HEK293 (cell line): ENCODE data around the gene PPRC1.

Experiments used
- YY1 ChIP-seq: fragments of 450-650 bp; formaldehyde crosslinking; IDR thresholded peaks from 2 replicates; pipeline ENCODE4 v1.5.1; 2018; ENCODE audit warnings: missing biosample characterization, missing genetic modification characterization
- TF ChIP-seq, protein P1 (sequence below): fragments of 450-650 bp; formaldehyde crosslinking; IDR thresholded peaks from 2 replicates; pipeline ENCODE4 v1.5.1; 2016; ENCODE audit warnings: missing biosample characterization, missing genetic modification characterization

GRCh38 chr10:102184606-102185005 is 51.8 kb downstream of the PPRC1 start:
- TF ChIP-seq, protein P1, sequence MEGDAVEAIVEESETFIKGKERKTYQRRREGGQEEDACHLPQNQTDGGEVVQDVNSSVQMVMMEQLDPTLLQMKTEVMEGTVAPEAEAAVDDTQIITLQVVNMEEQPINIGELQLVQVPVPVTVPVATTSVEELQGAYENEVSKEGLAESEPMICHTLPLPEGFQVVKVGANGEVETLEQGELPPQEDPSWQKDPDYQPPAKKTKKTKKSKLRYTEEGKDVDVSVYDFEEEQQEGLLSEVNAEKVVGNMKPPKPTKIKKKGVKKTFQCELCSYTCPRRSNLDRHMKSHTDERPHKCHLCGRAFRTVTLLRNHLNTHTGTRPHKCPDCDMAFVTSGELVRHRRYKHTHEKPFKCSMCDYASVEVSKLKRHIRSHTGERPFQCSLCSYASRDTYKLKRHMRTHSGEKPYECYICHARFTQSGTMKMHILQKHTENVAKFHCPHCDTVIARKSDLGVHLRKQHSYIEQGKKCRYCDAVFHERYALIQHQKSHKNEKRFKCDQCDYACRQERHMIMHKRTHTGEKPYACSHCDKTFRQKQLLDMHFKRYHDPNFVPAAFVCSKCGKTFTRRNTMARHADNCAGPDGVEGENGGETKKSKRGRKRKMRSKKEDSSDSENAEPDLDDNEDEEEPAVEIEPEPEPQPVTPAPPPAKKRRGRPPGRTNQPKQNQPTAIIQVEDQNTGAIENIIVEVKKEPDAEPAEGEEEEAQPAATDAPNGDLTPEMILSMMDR (tag by site-specific recombination), result no peak
- TF ChIP-seq YY1, result no peak
